HG03159 (cell line): ENCODE data around the gene LRP6.
"Not testable (repeated sequence)": the region's sequence is repeated elsewhere in the genome, so short reads cannot be mapped to it uniquely, and the experiment has no call there.

Experiments
- ATAC-seq: cut with Tn5 transposase; IDR thresholded peaks from one replicate; pipeline ENCODE4 v1.9.1; 2021; ENCODE audit warnings: mild to moderate bottlenecking, moderate library complexity; ENCODE audit not compliant: unreplicated experiment

Gene LRP6

DNA sequence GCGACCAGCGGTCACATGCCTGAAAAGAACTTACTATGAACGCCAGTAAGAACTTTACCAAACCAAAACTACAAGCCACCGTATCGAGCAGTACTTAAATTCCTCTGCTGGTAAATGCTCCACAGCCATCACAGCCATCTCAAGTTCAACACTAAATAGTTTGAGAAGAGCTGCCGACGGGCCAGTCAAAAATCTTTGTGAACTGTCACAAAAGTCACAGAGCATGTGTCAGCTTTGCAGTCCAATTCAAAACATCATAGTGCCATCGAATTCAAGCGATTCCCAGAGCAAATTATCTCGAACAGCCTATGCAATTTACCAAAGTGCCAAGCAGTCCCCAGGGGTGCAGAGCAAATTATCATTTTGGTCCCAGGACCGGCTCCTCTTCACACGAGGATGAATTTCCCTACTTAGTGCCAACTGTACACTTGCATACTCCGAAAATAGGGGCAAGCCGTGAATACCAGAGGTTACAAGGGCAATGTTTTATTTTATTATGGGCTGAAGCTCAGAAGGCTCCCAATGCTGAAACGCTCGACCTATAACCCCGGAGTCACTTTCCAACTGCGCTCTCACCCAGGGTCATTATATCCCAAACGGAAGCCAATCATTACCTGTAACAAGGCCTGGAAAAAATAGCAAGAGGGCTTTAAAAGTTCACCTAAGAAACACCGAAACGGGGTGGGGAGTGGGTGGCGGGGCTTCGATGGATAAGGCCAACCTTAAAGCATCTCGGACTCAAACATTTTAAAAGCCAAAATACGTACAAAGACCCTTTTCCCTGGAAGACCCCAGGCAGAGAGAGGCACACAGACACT is 1.1 kb downstream of the LRP6 start:
- ATAC-seq = no peak

GRCh38 chr12:12265035-12265434 is 1.8 kb downstream of the LRP6 start:
- ATAC-seq = no peak

DNA sequence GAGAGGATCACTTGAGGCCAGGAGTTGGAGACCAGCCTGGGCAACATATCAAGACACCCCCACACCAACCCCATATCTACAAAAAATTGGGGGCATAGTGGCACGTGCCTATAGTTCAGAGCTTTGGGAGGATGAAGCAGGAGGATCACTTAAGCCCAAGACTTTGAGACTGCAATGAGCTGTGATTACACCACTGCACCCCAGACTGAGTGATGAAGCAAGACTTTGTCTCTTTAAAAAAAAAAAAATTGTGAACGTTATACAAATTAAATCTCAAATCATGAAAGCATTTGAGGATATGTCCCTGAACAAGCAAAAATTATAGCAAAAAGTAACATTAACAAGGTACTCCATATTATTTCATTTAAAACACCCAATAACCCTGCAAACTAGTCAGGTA is 2.9 kb downstream of the LRP6 start:
- no peak for ATAC-seq

DNA sequence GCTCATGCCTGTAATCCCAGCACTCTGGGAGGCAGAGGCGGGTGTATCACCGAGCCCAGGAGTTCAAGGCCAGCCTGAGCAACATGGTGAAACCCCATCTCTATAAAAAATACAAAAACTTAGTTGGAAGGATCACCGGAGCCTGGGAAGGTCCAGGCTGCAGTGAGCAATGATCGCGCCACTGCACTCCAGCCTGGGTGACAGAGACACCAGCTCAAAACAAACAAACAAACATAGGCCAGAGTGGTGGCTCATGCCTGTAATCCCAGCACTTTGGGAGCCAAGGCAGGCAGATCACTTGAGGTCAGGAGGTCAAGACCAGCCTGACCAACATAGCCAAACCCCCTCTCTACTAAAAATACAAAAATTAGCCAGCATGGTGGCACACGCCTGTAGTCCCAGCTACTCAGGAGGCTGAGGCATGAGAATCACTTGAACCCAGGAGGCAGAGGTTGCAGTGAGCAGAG is 10.5 kb downstream of the LRP6 start:
- not testable (repeated sequence) for ATAC-seq

GRCh38 chr12:12254553-12254952 is 12.3 kb downstream of the LRP6 start:
- no peak for ATAC-seq

- no peak for ATAC-seq
Measured at GRCh38 chr12:12249216-12250050, 17.4 kb downstream of the LRP6 start.

DNA sequence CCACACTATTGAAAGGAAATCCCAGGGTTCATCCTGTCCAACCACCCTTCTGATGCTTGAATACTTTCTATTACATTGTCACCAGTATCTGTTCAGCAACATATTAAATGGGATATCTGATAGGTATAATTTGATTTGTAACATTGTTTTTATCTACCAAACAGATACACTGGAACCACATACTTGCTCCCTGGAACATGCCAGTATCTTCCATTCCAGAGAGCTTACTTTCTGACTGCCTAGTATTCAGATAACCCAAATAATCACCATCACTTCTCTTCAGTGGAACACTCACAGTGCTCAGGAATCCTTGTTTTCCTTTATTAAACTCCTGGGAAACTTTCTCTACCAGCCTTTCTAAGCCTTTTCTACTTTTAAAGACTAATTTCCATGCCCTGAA is 19.3 kb downstream of the LRP6 start:
- ATAC-seq = no peak

- no peak for ATAC-seq
Measured at GRCh38 chr12:12244341-12244740, 22.5 kb downstream of the LRP6 start.

DNA sequence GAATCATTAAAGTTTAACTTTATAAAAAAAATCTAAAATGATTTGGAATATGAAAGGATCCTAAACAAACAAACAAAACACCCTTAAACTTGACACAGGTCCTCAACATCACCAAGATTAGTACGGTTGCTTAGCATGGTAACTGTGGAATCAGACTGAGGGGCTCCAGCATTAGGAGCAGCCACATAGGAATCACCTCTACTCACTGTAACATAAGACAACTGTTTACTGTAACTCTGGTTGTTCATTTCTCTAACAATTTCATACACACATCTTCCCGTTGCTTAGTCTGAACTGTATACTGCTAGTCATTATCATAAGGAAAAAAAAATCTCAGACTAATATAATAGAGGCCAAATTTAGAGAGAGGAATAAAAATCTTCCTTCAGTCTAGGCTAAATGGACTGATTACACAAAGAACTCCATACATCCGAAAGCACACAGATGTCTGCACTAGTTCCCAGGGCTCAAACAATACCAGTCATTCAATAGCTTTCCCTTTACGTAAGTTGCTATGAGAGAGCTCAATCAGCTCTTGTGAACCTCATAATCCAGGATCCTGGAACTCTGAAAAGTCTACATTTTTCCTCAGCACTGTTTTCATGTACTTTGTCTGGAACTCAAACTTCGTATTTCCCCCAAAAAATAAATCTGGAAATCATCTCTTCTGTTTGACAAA is 26.0 kb downstream of the LRP6 start:
- ATAC-seq = no peak

GRCh38 chr12:12239127-12239526 is 27.7 kb downstream of the LRP6 start:
- ATAC-seq = no peak

- no peak for ATAC-seq
Measured at GRCh38 chr12:12238605-12239004, 28.2 kb downstream of the LRP6 start.

- ATAC-seq = no peak
Measured at GRCh38 chr12:12236896-12237295, 29.9 kb downstream of the LRP6 start.

DNA sequence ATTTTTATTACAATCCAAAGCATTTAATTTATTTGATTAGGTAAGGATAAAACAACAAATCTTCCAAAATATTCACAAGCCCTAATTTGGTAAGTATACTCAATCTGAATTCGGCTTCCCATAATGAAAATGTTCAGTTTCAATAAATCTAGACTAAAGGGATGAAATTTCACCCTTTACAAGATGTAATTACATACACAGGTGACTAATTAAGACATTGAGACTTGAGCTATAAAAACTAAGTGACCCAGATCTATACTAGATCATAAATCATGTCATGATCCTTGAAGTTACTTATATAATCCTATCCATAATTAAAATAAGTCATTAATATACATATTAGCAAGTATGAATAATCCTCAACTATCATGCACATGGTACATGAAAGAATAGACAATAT is 36.6 kb downstream of the LRP6 start:
- no peak for ATAC-seq

- ATAC-seq = no peak
Measured at GRCh38 chr12:12229556-12230092, 37.2 kb downstream of the LRP6 start.

- ATAC-seq = no peak
Measured at GRCh38 chr12:12228402-12228801, 38.4 kb downstream of the LRP6 start.

GRCh38 chr12:12226187-12226586 is 40.7 kb downstream of the LRP6 start:
- ATAC-seq = no peak

GRCh38 chr12:12224240-12224940 is 42.5 kb downstream of the LRP6 start:
- ATAC-seq = no peak

DNA sequence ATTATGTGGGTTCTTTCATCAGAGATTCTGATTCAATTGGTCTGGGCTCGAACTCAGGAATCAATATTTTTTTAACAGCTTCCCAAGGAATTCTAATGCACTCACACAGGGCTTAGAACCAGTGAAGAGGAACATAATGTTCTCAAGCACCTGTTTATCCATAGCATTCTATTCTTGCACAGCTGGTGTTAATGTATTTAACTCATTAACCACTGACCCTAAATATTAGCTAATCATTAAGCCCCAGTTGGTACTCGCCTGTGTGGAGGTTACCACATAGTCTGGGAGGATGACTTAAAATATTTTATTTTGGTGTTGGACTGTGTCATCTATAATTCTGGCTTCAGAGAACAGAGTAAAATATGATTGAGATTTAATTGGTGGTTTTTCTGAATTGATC is 45.3 kb downstream of the LRP6 start:
- ATAC-seq = no peak

DNA sequence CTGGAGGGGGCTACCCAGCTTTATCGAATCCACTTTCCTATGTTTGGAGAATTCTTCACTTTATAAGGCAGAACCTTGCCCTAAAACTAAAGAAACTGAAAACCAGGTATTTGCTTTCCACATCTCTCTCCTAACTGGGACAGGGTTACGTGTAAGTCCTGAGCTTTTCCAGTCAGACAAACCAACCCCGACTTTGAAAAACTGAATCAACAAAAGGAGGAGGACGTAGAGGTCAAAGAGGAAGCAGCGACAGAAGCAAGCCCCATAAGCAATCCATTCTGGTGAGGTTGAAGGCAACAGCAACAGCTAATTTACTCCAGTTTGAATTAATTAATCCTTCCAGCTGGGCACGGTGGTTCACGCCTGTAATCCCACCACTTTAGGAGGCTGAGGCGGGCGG is 47.2 kb downstream of the LRP6 start:
- ATAC-seq = no peak

DNA sequence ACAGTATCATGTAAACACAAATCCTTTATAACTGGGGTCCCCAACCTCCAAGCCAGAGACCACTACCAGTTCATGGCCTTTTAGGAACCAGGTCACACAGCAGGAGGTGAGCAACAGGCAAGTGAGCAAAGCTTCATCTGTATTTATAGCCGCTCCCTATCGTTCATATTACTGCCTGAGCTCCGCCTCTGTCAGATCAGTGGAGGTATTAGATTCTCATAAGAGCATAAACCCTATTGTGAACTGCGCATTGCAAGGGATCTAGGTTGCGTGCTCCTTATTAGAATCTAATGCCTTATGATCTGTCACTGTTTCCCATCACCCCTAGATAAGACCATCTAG is 49.9 kb downstream of the LRP6 start:
- ATAC-seq = no peak
